GM11168 (cell line): ENCODE results near the gene RHOXF2.
"Not testable (repeated sequence)": the region's sequence is repeated elsewhere in the genome, so short reads cannot be mapped to it uniquely, and the experiment has no call there.

Experiments
- in situ Hi-C: fragments of 300-500 bp; cut with MboI; formaldehyde crosslinking; loops from one replicate; pipeline ENCODE4 v1.12.0; 2022; ENCODE audit warnings: low sequenced_read_pairs; ENCODE audit not compliant: unreplicated experiment

Gene RHOXF2

DNA sequence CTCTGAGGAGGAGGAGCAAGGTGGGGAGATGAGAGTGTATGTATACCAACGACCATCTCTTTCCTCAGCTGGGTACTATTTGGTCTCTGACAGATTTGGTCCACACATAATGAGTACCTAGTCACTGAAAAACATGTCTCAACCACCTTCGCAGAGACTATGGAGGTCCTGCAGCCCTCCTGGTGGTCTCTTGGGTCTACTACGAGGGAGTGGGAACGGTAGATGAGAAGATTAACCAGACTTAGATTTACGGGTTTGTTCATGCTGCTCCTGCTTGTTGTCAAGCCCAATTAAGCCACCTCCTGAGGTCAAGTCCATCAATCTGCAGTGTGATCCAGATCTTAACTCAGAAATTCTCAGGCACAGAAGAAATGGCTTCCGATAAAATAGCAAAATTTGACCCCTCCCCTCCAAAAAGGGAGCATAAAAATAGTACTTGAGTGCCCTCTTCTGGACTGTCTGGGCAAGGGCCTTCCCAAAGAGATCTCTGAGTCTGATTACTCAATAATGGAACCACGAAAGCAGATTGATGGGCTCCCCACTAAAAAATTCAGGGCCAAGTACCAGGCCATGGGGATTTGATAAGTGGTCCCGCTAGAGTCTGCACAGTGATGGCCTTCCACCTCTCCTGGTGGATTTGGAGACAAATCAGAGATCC is 38.3 kb downstream of the RHOXF2 start:
- in situ Hi-C loops: not testable (repeated sequence)

DNA sequence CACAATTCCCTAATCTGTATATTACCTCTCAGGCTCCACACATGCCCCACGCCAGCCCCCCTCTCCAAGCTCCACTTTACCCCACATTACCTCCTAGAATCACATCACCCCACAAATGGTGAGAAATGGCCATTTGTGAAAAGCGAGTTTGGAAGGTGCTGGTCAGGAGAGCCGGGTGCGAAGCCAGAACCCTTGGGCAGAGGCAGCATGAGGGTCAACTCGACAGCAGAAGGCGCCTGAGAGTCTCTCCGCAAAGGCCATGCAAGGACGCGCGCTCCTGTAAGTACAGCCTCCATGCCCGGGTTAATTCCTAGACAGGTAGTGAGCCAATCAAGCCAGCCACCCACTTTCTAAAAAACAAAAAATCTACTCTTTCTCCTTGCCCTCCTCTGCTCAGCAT is 42.4 kb downstream of the RHOXF2 start:
- in situ Hi-C loops: no loop called here

DNA sequence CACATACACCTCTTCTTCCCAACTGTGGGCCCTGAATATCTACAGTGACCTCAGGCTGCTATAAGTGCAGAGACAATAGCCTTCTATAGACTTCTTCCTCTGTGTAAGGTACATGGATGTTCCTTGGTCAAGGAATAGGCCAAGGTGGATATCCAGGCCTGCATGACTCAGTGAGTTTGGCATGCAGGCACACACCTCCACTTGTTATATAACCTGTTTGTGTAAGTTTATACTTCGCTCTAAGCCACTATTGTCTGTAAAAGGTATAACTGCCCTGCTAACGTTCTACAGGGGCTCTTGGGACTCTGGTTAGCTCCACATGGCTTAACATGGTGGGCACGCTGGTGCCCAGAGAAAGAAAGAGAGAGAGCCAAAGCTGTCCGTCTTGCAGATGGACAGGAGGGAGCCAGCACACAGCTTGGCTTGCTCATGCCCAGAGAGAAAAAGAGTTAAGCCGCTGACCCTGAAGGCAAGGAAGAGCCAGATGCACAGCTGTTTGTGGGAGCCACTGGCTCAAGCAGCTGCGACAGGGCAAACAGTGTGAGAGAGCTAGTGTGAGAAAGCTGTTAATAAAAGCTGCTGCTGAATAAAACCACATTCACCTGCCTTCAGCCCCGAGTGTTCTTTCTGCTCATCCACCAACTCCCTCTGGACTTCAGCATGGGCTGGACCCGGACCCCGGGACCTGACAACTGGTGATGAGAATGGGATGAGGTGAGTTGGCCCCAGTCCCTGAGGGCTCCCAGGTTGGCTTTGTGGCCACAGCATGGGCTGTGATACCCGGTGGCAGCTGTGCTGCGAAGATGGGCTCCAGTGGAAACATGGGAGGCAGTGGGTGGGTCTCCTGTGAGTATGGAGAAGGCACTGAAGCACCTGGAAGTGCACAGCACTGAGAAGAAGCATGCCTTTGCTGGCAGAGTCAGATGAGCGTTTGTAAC is 47.7 kb downstream of the RHOXF2 start:
- in situ Hi-C loops: no loop called here

DNA sequence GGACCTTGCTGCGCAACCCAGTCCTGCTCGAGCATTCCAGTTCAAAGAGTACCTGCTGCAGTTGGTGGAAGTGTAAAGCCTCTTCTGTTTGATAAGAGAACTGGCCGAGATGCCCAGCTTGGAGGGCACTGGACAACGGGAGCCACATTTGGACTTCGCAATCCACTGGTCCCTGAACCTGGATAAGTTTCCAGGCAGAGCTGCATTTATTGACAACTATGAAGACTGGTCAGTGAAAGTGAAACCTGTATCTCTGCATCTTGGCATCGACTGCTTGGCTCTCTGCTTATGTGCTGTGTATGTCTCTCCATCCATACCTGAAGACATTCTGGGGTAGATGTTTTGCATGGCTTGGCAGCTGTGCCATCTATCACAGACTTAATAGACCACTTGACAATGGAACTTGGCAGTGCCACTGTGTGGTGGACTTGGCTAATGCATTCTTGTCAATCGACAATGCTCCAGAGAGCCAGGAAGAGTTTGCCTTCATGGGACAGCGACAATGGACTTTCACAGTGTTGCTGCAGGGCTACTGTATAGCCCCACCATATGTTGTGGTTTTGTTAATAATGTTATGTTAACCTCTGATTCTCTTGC is 48.7 kb downstream of the RHOXF2 start:
- in situ Hi-C loops: no loop called here

DNA sequence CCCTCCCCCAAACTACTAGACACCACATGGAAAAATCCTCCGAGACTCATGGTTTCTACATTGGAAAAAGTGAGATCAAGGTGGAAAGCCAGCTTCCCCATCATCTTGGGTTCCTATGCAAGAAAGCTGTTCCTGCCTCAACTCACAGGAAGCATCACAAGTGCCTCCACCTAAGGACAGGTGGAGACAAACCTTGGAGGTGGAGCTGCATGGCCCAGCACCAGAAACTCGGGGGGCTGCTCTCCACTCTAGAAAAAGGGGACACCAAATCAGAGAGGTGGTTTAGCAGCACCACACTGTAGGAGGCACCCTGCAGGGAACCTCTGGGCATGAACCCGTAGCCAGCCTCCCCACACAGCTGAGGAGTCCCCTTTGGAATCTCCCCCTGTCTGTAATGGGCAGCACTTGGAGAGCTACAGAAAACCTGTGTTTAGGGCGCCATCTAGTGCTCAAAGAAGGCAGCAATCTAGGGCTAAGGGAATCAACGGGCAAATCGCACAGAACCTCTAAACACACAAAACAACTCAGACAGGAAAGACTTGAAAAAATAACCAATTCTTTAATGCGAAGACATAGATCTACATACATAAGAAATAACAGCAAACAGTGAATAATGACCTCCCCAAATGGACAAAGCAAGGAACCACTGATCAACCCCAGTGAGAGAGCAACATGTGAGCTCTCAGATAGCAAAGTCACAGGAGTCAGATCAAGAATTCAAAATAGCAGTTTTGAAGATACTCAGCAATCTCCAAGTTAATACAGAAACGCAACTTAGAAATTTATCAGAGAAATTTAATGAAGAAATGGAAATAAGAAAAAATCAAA is 55.2 kb downstream of the RHOXF2 start:
- in situ Hi-C loops: no loop called here
